Stimulated activated CD4-positive, alpha-beta T cell treated with anti-CD3 and anti-CD28 coated beads, Interleukin-15, amount 100 ng/mL, for 1 hour (primary cell): ENCODE data around the gene RPL10.
"Not testable (repeated sequence)": the region's sequence is repeated elsewhere in the genome, so short reads cannot be mapped to it uniquely, and the experiment has no call there.

Experiments used
- DNase-seq, 2 donors: peaks; one replicate each; pipeline ENCODE4 v3.0.0-alpha.2; 2020; ENCODE audit warnings: low read depth in 1 of 2, low spot score in 1 of 2

RPL10 gene

DNA sequence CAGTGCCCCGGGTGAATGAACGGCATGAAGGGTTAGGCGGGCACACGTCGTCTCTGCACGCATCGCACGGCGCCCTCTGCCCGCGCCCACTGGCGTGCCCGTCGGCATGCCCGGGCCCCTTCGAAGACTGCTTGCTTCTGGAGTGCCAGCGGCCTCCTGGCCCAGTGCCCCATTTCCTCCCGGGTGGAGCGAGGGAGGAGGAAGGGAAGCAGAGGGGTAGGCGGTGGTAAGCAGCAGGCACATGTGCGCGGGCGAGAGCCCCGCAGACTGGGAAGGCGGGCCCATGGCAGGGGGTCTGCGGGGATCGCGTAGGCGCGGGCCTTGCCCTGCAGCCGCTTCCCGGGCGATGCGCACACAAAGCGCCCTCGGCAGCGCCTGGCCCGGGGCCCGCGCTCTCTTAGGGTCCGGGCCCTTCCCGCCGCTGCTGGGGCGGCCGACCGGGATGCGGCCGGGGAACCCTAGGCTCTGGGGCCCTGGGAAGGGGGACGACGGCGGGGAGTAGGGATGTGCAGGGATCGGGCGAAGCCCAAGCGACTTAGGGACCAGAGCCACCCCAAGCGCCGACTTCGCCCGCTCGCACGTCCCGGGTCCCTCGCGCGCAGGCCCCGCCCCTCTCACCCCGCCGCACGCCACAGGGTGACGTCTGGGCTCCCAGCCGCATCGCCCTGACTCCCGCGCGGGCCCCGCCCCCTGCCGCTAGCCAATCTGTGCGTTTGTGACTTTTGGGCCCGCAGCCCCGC lies 19.9 kb upstream of the RPL10 start:
- DNase-seq, result peak; percentile 21 to 89

GRCh38 chrX:154378799-154379568 lies 19.2 kb upstream of the RPL10 start, which contains the start of gene EMD:
Gene EMD, plus strand, starts transcription at chrX:154379295. Its CDS starts 190 bp downstream, at chrX:154379485.
- DNase-seq, result peak; percentile 90 to 92

DNA sequence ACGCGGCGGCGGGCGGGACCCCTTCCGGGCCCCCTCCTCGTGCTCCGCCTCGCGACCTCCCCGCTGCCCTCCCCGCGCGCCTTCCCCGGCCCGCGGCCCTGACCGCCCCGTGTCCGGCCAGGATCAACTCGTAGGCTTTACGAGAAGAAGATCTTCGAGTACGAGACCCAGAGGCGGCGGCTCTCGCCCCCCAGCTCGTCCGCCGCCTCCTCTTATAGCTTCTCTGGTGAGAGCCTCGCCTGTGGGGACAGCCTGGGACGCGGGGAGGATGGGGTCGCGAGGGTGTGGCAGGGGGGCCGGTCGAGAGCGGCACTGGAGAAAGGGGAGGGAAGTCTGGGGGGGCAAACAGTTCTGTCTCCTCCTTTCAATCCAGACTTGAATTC lies 18.6 kb upstream of the RPL10 start:
- no peak for DNase-seq

- no peak for DNase-seq
Observed at GRCh38 chrX:154380153-154380552, 18.0 kb upstream of the RPL10 start.

GRCh38 chrX:154380787-154381186 lies 17.4 kb upstream of the RPL10 start:
- no peak for DNase-seq

DNA sequence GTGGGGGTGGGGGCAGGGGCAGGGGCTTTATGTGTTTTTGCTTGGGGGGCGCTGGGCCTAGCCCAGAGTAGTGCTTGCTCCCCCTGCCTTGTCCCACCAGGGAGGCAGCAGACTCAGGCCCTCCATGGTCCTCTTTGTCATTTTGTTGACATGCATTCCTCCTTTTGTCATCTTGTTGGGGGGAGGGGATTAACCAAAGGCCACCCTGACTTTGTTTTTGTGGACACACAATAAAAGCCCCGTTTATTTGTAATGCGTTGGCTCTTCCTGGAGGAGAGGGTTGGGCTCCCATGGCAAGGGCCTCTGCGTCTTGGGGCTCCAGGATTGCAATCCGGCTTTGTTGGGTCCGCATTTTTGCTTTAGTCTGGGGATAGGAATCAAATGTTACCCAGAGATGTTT lies 16.9 kb upstream of the RPL10 start:
- no peak for DNase-seq

GRCh38 chrX:154382483-154383069 lies 15.6 kb upstream of the RPL10 start:
- DNase-seq, result no peak

- DNase-seq, result no peak
Observed at GRCh38 chrX:154383359-154384283, 14.6 kb upstream of the RPL10 start.

DNA sequence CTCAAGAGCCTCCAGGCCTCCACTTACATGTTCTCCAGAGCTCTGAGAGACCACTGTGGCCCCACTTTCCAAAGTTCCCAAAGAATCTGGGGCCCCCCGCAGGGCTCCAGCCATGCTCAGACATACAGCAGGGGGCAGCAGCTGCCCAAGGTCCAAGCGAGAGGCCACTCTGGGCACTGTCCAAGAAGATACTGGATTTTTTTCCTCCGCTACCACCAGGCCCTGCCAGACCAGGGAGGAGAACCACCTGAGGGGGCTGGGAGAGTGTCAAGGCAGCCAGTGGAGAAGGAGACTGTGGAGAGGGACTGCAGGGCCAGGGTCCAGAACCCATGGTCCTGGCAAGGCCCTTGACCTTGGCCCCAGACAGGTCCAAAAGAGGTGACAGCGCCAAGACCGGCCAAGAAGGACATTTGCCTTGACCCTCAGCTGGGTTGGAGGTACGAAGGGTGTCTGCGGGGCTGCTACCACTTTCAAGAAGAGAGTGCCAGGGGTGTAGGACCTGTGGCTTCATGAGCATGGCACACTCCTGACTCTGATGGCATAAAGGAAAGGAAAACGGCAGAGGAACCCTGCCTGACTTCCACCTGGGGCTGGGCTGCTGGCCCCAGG lies 13.8 kb upstream of the RPL10 start:
- DNase-seq, result no peak

DNA sequence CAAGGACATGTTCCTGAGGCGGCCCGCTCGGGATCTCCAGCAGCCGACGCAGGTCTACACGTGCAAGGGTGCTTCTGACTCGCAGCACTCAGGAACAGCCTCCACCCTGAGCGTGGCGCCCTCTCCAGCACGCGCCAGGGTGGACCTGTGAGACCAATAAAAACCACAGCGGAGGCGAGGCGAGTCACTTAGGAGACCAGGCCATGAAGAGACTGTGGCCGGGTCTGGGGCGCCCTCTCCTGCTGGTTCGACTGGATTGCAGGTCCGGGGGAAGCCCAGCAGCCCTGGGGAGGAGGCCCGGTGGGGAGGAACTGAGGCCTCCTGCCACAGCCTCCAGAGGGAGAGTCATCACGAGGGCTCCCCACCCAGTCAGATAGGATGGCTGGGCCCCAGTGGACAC lies 10.1 kb upstream of the RPL10 start:
- not testable (repeated sequence) for DNase-seq

DNA sequence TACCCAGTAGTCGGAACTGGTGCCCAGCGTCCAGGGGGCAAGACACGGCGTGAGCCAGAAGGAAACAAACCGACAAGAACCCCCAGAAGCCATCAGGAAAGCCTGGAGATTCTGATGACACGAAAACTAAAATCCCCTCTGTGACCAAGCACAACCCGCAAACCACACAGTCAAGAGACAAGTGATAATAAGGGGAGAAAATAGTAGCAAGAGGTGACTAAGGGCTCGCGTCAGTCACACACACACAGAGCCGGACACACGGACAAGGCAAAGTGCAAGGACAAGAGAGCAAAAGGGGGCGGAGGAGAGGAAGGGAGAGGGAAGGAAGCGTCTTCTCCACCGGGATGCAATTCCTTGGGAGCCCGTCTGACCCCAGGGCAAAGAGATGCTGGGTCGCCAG lies 9.5 kb upstream of the RPL10 start:
- not testable (repeated sequence) for DNase-seq

GRCh38 chrX:154389812-154390747 lies 8.1 kb upstream of the RPL10 start:
- DNase-seq, result not testable (repeated sequence)

GRCh38 chrX:154396363-154396762 lies 1.8 kb upstream of the RPL10 start:
- not testable (repeated sequence) for DNase-seq

- DNase-seq, result peak in 1 of 2 donors; percentile 53
Observed at GRCh38 chrX:154396973-154397887, 947 bp upstream of the RPL10 start.

DNA sequence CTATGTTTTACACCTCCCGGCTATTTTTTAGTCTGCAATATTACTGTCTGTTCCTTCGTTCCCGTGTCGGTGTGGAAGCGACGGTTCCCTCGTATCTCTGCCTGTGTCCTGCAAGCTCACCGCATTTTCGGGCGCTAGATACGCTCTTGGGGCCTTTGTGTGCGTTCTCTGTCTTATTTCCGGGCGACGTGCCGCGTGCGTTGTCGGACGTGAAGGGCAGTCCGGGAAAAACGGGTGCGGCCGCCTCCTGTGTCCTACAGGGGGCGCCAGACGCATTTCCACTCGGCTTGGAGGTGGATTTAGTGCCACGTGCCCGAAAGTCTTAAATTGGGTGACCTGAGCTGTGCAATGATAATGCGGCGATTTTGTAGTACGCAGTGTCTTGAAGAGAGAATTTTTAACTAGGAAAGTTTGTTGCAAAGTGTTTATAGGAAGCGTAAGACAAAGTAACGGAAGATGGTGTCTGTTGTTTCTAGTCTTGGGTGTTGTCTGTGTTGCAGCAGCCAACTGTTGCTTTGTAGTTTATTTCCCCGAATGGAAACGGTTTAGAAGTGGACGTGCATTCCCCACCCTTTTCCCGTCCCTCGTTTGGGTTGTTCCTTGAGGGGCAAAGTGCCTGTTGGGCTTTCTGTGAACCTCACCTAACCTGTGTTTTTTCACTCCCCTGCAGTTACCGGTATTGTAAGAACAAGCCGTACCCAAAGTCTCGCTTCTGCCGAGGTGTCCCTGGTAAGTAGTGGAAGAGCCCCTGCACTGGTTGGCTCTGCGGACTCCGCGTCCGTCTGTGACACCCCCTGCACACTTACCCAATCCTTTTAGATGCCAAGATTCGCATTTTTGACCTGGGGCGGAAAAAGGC lies 720 bp downstream of the RPL10 start:
- peak; percentile 60 to 68 for DNase-seq

GRCh38 chrX:154399527-154400368 lies 1.6 kb downstream of the RPL10 start:
- no peak for DNase-seq
